KOPT-K1 (cell line): ENCODE data around the gene SNRPD3.

ENCODE experiments used
- H3K27ac ChIP-seq: fragments of 200-600 bp; sonication (generic); 2 replicates; pipeline ENCODE4 v1.5.1; 2016; ENCODE audit warnings: antibody characterized with exemption, mild to moderate bottlenecking, low read depth, low read length; ENCODE audit not compliant: poor library complexity, severe bottlenecking
- H3K36me3 ChIP-seq: fragments of 200-600 bp; sonication (generic); 2 replicates; pipeline ENCODE4 v1.5.1; 2017; ENCODE audit warnings: antibody characterized with exemption, mild to moderate bottlenecking, low read length, moderate library complexity; ENCODE audit not compliant: insufficient read depth
- H3K9me3 ChIP-seq: fragments of 200-600 bp; sonication (generic); 2 replicates; pipeline ENCODE4 v1.5.1; 2017; ENCODE audit warnings: antibody characterized with exemption, low read length, mild to moderate bottlenecking; ENCODE audit not compliant: insufficient read depth, poor library complexity, severe bottlenecking

Gene SNRPD3

DNA sequence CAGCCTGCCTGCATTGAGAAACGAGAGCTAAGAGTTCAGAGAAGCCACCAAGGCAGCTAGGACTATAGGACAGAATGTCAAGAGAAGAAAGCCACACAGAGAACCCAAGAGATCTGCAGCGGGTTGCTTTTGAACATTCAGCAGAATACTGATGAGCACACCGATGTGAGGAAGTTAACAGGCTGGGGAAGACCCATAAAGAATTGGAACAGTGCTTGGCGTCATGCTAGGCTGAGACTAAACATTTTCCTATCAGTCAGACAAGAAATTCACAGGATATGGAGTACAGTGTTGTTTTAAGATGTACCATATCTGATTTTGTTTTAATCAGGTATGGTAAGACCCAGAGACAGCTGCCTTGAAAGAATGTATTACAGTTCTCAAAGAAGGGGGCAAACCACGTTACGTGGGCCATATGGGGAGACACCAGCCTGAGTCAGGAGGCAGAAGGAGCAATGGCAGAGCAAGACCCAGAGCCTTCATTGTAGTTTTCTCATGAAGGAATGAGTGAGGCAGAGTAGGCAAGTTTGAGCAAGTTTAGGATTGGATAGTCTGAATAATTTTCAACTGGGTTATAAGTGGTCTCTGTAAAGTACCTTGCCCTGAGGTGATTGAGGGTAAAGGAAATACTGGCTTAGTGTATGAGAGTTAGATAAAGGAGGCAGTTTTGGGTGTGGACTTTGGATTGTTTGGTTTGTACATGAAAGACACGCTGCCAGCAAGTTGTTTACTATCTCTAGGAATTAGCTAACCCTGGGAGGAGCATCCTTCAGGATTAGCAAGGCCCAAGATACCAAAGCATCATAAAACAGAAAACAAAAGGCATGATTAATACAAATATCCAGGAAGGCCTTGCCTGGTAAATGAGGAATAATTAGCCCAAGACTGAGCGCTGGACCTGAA, 22.8 kb downstream of the SNRPD3 start:
- H3K36me3 ChIP-seq: peaks cover 49% of the 10 kb centered on the region
- H3K27ac ChIP-seq: no peak overlapping the region
- no peaks in the 10 kb centered on the region for H3K9me3 ChIP-seq

DNA sequence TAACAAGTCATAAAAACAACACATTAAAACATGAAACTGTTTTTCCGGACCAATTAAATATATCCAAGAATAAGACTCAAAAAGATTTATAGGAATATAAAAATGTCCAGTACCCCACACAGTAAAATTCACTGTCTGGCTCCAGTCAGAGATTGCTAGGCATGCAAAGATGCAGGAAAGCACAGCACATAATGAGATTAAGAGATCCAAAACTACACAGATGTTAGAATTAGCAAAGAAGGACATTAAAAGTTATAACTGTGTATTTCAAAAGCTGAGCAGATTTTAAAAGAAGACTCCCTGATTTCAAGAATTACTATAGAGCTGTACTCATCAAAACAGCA, 23.4 kb downstream of the SNRPD3 start:
- Histone ChIP-seq H3K27ac (no peak overlapping the region), H3K9me3 (no peaks in the 10 kb centered on the region), H3K36me3 (peaks cover 42% of the 10 kb centered on the region)

DNA sequence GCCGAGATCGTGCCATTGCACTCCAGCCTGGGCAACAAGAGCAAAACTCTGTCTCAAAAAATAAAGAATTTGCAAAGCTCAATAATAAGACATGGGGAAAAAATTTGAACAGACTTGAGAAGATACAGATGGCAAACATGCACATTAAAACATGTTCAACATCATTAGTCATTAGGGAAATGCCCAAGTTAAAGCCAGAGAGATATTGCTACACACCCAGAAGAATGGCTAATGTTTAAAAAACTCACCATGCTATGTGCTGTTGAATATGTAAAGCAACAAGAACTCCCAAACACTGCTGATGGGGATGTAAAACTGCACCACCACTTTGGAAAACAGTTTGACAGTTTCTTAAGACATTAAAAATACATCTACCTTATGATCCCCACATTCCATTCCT, 24.5 kb downstream of the SNRPD3 start:
- Histone ChIP-seq H3K36me3 (peaks cover 32% of the 10 kb centered on the region), H3K27ac (no peak overlapping the region), H3K9me3 (no peaks in the 10 kb centered on the region)

DNA sequence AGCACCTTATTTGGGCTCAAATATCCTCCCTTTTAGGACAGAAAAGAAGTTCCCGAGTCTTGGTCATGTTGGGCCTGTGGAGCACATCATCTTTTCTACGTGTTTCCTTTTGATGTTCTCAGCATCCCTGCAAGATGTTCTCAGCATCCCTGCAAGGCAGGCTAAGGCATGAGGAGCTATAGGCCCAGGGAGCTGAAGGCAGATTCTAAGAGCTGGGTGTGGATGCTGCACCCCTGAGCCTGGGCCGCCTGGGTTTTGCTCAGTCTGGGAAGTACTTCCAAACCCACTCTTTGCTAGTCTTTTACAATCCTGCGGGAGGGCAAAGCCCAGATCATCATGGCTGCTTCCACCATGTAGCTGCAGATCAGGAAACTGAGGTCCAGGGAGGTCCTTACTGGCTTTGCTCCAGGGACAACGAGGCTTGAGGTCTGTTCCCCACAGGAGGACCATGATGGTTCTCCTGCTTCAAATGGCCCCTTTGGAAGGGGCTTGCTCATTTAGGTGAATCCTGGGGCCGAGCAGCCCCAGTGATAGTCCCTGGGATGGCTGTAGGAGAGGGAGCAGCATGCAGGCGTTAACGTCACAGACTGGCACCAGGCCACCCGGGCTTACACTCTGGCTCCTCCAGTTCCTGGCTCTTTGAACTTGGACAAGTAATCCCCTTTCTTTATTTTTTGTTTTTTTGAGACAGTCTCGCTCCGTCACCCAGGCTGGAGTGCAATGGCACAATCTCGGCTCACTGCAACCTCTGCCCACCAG, 26.4 kb downstream of the SNRPD3 start:
- peaks cover 17% of the 10 kb centered on the region for H3K36me3 ChIP-seq
- H3K27ac ChIP-seq: no peak overlapping the region
- no peaks in the 10 kb centered on the region for H3K9me3 ChIP-seq

DNA sequence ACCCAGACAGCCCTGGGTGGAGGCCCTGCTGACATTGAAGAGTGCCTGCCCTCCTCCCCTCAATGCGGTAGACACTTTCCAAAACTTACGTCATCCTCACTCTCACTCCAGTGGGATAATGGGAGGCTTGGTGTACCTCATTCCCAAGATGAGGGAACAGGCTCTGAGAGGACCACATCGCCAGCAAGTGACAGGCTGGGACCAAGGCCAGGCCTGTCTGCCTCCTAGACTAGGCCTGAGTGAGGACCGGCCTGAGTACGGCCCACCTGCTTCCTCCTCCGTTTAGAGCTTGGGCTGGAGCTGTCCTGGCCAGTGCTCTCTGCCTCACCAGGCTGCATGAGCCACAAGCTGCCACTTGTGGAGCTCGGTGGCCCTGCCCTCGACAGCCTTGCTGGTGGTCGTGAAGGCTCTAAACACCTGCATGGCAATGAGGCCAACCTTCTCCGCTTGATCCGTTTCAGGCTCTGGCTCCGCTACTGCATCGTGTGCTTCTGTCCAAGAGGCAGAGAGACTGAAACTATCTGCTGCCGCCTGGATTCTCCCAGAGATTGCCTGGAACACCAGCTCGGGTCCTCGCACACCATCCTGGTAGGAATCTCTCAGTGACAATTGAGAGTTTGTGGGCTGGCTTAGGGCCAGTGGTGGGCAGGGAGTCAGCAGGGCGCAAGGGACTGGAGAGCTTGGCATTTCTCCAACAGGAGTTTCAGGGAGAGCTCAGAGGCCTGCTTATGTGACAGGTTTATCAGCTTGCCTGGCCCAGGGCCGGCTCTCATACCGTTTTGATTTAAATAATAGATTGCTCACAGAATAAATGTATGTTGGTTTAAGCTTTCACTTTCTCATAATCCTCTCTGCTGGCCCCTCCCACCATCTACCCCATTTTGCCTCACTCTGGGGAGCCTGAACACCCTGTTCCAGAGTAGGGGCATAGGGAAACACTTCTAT, 27.7 kb downstream of the SNRPD3 start:
- H3K9me3 ChIP-seq: no peaks in the 10 kb centered on the region
- peaks cover 5% of the 10 kb centered on the region; the same call in 1 of the 2 replicates for H3K36me3 ChIP-seq
- H3K27ac ChIP-seq: peak overlapping the region; percentile 31

DNA sequence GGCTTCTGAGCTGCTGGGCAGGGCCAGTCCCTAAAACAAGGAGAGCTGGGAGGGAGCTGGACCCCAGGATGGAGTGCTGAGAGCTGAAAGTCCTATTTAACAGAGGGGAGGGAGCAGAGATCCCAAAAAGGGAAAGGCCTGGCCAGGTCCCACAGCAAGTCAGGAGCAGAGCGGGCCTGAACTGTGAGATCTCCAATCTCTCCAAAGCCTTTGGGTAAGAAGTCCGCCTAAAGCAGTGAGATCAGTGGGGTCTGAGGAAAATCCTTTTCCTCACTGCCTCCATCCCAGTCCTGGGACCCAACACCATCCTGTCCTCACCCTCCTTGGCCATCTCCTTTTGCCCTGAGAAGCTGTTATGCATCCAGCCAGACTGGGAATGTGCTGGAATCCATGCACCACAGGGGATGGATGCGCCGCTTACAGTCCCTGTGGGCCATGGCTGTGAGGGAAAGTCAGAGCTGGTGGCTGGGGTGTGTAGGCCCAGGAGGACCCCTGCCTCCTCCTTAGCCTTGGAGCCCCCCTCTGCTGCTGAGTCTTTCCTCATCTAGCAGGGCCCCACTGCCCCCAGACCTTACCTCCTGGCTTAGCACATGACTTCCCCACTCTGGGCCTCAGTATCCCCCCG, 28.5 kb downstream of the SNRPD3 start:
- Histone ChIP-seq H3K27ac (peak overlapping the region; percentile 31), H3K9me3 (no peaks in the 10 kb centered on the region)

DNA sequence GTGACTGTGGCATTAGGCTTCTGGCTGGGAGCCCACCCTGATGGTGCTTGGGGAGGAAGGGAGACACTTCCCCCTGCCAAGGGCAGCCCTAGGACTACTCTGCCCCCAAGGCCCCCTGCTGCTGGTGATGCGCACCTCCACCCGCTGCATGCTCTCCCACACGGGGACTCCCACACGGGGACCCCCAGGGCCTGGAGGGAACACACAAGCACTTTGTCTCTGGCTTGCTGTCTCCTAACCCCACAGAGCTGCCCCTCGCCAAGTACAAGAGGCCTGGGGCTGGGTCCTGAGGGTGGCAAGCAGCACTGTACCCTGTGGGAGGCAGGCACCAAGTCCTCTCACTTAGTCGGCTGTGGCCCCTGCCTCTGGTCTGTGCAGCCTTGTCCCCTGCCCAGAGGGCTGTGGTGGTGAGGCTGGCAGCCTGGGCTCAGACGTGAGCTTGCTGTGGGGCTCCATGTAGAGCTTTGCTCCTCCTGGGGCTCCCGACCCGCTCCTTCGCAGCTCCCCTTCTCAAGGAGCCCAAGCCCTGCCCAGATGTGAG, 29.1 kb downstream of the SNRPD3 start:
- Histone ChIP-seq H3K9me3 (no peaks in the 10 kb centered on the region), H3K36me3 (no peaks in the 10 kb centered on the region), H3K27ac (no peak overlapping the region)

More for the DNA sequence above, 28.5 kb downstream of the SNRPD3 start:
- H3K36me3 ChIP-seq: no peaks in the 10 kb centered on the region

DNA sequence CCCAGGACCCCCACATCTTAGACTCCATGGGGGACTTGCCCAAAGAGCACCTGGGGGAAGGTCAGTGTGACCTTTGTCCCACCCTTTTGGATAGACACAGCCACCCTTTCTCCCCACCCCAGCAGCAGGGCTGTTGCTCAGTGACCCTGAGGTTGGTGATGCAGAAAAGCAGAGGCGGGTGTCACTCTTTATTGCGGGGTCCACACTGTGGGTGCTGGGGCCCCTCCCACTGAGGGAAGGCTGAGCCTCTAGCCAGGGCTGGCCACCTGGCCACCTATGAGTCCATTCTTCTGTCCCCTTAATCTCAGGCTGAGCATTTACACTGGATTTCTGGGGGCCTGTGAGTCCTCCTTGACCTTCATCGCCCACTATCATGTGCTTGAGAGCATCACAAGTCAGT, 29.7 kb downstream of the SNRPD3 start:
- no peak overlapping the region for H3K27ac ChIP-seq
- no peaks in the 10 kb centered on the region for H3K36me3 ChIP-seq
- H3K9me3 ChIP-seq: no peaks in the 10 kb centered on the region

DNA sequence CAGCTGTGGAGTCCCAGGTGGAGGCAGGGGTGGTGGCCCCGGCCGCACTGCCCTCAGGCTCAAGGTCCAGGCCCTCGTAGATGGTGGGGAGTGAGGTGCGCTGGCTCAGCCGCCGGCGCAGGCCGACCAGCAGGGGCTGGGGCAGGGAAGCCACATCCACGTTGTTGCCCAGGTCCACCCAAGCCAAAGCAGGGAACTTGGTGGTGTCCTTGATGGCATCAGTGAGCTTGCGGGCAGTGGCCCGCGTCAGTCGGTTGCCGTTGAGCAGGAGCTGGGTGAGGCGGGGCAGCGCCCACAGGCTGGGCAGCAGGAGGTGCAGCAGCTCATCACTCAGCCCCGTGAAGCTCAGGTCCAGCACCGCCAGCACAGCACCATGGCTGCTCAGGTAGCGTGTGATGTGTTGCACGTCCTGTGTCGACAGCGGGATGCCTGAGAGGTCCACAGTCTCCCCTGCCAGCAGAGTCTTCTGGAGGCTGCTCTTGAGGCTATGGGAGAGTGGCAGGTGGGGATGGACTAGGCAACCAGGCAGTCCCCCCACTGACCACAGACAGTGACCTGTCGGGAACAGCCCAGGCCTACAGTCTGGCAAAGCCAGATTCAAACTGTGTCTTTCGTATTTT, 30.2 kb downstream of the SNRPD3 start:
- no peaks in the 10 kb centered on the region for H3K36me3 ChIP-seq
- H3K9me3 ChIP-seq: no peaks in the 10 kb centered on the region
- H3K27ac ChIP-seq: no peak overlapping the region

DNA sequence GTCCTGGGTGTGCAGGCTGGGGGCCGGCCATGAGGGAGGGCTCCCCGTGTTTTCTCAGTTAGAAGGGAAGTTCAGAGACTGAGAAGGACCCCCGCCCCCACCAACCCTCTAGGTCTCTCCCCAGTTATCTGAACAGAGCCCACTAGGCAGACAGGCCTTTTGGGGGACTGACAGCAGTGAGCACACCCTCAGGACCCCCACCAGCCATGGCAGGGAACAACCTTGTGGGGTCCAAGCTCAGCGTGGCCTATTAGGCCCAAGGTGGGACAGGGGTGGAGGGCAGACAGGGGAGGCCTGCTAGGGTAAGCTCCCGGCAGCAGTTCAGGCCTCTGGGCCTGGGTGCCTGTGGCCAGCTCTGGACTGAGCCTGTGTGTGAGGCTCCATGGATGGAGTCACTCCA, 31.5 kb downstream of the SNRPD3 start:
- Histone ChIP-seq H3K9me3 (no peaks in the 10 kb centered on the region), H3K36me3 (no peaks in the 10 kb centered on the region), H3K27ac (no peak overlapping the region)

DNA sequence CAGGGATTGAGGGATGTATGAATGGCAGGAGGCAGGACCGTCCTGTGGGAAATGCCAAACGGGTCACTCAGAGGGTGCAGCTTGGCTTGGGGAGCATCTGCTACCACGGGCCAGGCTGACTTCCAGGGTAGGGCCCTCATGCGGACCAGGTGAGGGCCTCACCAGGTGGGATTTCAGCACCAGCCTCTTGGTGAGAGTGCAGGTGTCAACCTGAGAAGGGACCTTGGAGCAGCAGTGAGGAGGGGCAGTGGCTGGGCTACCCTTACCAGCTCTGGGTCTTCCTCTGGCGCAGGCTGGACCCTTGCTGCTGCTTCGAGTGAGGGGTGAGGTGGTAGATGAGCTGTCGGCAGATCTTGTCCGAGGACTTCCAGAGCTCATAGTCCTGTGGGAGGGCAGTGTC, 32.1 kb downstream of the SNRPD3 start:
- Histone ChIP-seq H3K36me3 (no peaks in the 10 kb centered on the region), H3K9me3 (no peaks in the 10 kb centered on the region), H3K27ac (no peak overlapping the region)

DNA sequence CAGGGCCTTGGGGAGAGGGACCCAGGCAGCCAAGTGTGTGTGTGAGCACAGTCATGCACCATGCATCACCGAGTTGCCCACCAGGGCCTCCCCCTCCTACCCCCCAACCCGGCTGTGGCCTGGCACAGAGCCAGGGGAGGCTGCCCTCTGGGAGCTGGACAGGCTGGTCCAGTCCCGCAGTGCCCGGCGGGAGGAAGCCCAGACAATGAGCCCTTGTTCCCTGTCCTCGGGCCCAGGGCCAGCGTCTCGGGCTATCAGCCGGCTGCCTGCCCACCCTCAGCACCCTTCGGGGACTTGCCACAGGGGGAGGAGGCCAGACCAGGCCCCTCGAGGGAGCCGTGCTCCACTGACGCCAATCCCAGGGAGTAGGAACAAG, 32.6 kb downstream of the SNRPD3 start:
- Histone ChIP-seq H3K27ac (no peak overlapping the region), H3K9me3 (no peaks in the 10 kb centered on the region), H3K36me3 (no peaks in the 10 kb centered on the region)

DNA sequence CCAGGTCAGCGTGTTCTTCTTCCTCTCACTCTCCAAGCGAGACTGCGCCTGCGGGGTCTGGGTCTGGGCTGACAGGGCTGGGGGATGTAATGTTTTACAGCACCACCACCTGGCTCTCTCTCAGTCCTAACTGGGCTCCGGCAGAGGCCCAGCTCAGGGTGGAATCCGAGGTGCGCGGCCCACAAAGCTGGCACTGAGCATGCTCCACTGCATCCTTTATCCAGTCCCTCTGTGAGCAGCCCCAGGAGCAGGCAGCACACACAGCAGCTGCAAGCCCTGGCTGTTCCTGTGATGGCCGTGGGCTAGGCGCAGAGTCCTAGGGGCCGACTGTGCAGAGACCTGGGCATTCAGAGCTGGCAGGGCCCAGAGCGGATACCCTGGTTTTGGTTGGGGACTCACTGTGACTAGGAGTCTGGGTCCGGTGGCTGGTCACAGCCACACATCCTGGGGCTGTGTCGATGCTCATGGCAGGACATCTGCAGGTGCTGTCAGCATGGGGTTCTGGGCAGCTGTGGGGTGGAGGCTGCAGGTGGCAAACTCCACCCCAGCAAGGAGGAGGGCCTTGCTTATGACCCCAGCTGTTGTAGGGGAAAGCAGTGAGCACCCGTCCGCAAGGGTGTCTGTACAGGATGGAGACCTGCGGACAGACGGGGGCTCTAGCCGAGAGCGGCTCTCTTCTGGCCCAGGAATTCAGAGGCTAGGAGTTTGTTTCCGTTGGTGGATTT, 33.1 kb downstream of the SNRPD3 start:
- H3K9me3 ChIP-seq: no peaks in the 10 kb centered on the region
- H3K36me3 ChIP-seq: no peaks in the 10 kb centered on the region
- no peak overlapping the region for H3K27ac ChIP-seq
